HG02943 (cell line): Measurements from ENCODE around the gene SDC3.

Experiments
- ATAC-seq: cut with Tn5 transposase; IDR thresholded peaks from one replicate; pipeline ENCODE4 v1.9.1; 2021; ENCODE audit warnings: mild to moderate bottlenecking, low read depth, moderate library complexity; ENCODE audit not compliant: unreplicated experiment

The SDC3 gene

GRCh38 chr1:30905916-30906620, 2.5 kb downstream of the SDC3 start:
- ATAC-seq: no peak

- no peak for ATAC-seq
Observed at GRCh38 chr1:30905403-30905802, 3.2 kb downstream of the SDC3 start.

GRCh38 chr1:30904962-30905335, 3.6 kb downstream of the SDC3 start:
- ATAC-seq: no peak

GRCh38 chr1:30904191-30904961, 4.2 kb downstream of the SDC3 start:
- ATAC-seq: no peak

GRCh38 chr1:30903343-30904034, 5.1 kb downstream of the SDC3 start:
- no peak for ATAC-seq

- no peak for ATAC-seq
Observed at GRCh38 chr1:30902593-30903290, 5.8 kb downstream of the SDC3 start.

- ATAC-seq: no peak
Observed at GRCh38 chr1:30901798-30902581, 6.6 kb downstream of the SDC3 start.

GRCh38 chr1:30900931-30901560, 7.5 kb downstream of the SDC3 start:
- ATAC-seq: no peak

GRCh38 chr1:30900486-30900885, 8.1 kb downstream of the SDC3 start:
- no peak for ATAC-seq

GRCh38 chr1:30899577-30900389, 8.8 kb downstream of the SDC3 start:
- no peak for ATAC-seq

- ATAC-seq: no peak
Observed at GRCh38 chr1:30898031-30898815, 10.3 kb downstream of the SDC3 start.

GRCh38 chr1:30896905-30897304, 11.7 kb downstream of the SDC3 start:
- ATAC-seq: no peak

- no peak for ATAC-seq
Observed at GRCh38 chr1:30895944-30896660, 12.5 kb downstream of the SDC3 start.

GRCh38 chr1:30895382-30895943, 13.1 kb downstream of the SDC3 start:
- ATAC-seq: no peak

- ATAC-seq: no peak
Observed at GRCh38 chr1:30894508-30894973, 14.0 kb downstream of the SDC3 start.

GRCh38 chr1:30893776-30894507, 14.6 kb downstream of the SDC3 start:
- no peak for ATAC-seq
